Measurements from ENCODE around the gene HGFAC.
"Not testable (repeated sequence)": the region's sequence is repeated elsewhere in the genome, so short reads cannot be mapped to it uniquely, and the experiment has no call there.

Gene HGFAC

GRCh38 chr4:3444351-3445110, 2.8 kb downstream of the HGFAC start:
- DNase-seq, result no peak

GRCh38 chr4:3445111-3445820, 3.5 kb downstream of the HGFAC start:
- DNase-seq, result no peak

GRCh38 chr4:3445829-3446545, 4.2 kb downstream of the HGFAC start:
- no peak for DNase-seq

- no peak for DNase-seq
Measured at GRCh38 chr4:3446631-3447320, 5.0 kb downstream of the HGFAC start.

GRCh38 chr4:3447431-3448395, 5.9 kb downstream of the HGFAC start:
- no peak for DNase-seq

GRCh38 chr4:3449047-3449573, 7.3 kb downstream of the HGFAC start:
- no peak for DNase-seq

- no peak for DNase-seq
Measured at GRCh38 chr4:3449574-3450534, 8.1 kb downstream of the HGFAC start.

- DNase-seq, result no peak
Measured at GRCh38 chr4:3450643-3451042, 8.9 kb downstream of the HGFAC start.

GRCh38 chr4:3451956-3452355, 10.2 kb downstream of the HGFAC start:
- DNase-seq, result no peak

- no peak for DNase-seq
Measured at GRCh38 chr4:3452376-3452775, 10.6 kb downstream of the HGFAC start.

- not testable (repeated sequence) for DNase-seq
Measured at GRCh38 chr4:3455596-3455995, 13.8 kb downstream of the HGFAC start.

GRCh38 chr4:3458371-3458770, 16.6 kb downstream of the HGFAC start:
- DNase-seq, result no peak

GRCh38 chr4:3459156-3459555, 17.4 kb downstream of the HGFAC start:
- DNase-seq, result not testable (repeated sequence)

GRCh38 chr4:3460926-3461325, 19.2 kb downstream of the HGFAC start:
- DNase-seq, result no peak

GRCh38 chr4:3461515-3462291, 19.9 kb downstream of the HGFAC start:
- no peak for DNase-seq

GRCh38 chr4:3462321-3462789, 20.6 kb downstream of the HGFAC start:
- no peak for DNase-seq

- DNase-seq, result no peak
Measured at GRCh38 chr4:3462790-3463415, 21.1 kb downstream of the HGFAC start, which contains the start of gene DOK7. Gene DOK7, plus strand, starts transcription at chr4:3463306. Its CDS starts 70 bp downstream, at chr4:3463376.

GRCh38 chr4:3463556-3464348, 22.0 kb downstream of the HGFAC start:
- no peak for DNase-seq

Data from stimulated activated CD8-positive, alpha-beta memory T cell treated with anti-CD3 and anti-CD28 coated beads, Interleukin-4, amount 100 ng/mL, for 48 hours (primary cell).